SK-N-SH treated with all-trans-retinoic acid at 6 μM for 48 hours (cell line): ENCODE measurements around the gene KIN.
A peak's percentile ranks its signal among the peaks of the same experiment; 100 is the strongest.

Experiments
- ATAC-seq: fragments of 200-7000 bp; cut with Tn5 transposase; 3 replicates; pipeline ENCODE4 v1.9.1; 2020; ENCODE audit warnings: mild to moderate bottlenecking, moderate library complexity
- ARNTL ChIP-seq: fragments of 450-650 bp; formaldehyde crosslinking; IDR thresholded peaks from 2 replicates; pipeline ENCODE4 v1.5.0; 2020; ENCODE audit warnings: low read depth, mild to moderate bottlenecking, moderate library complexity, borderline replicate concordance
- BACH2 ChIP-seq: fragments of 250-450 bp; sonication (Bioruptor Pico); IDR thresholded peaks from 2 replicates; pipeline ENCODE4 v1.9.0; 2021; ENCODE audit warnings: mild to moderate bottlenecking, borderline replicate concordance
- CREB5 ChIP-seq: fragments of 250-450 bp; sonication (Bioruptor Pico); IDR thresholded peaks from 2 replicates; pipeline ENCODE4 v1.5.1; 2020; ENCODE audit warnings: low read depth, mild to moderate bottlenecking, moderate library complexity
- CSDC2 ChIP-seq: fragments of 250-450 bp; sonication (Bioruptor Pico); IDR thresholded peaks from 2 replicates; pipeline ENCODE4 v1.5.0; 2020; ENCODE audit warnings: mild to moderate bottlenecking, moderate library complexity
- CSRNP3 ChIP-seq: fragments of 250-450 bp; sonication (Bioruptor Pico); IDR thresholded peaks from 2 replicates; pipeline ENCODE4 v1.5.1; 2021; ENCODE audit warnings: mild to moderate bottlenecking, moderate library complexity
- ESRRG ChIP-seq: fragments of 250-450 bp; sonication (Bioruptor Pico); IDR thresholded peaks from 2 replicates; pipeline ENCODE4 v1.6.1; 2021; ENCODE audit warnings: mild to moderate bottlenecking
- GLIS3 ChIP-seq: fragments of 250-450 bp; sonication (Bioruptor Pico); IDR thresholded peaks from 2 replicates; pipeline ENCODE4 v1.5.0; 2020; ENCODE audit warnings: mild to moderate bottlenecking, moderate library complexity
- ISL1 ChIP-seq: fragments of 250-450 bp; sonication (Bioruptor Pico); IDR thresholded peaks from 2 replicates; pipeline ENCODE4 v2.1.2; 2022; ENCODE audit warnings: mild to moderate bottlenecking, moderate library complexity
- OSR1 ChIP-seq: fragments of 250-450 bp; sonication (Bioruptor Pico); IDR thresholded peaks from 2 replicates; pipeline ENCODE4 v1.8.0; 2022; ENCODE audit warnings: moderate library complexity, mild to moderate bottlenecking, inconsistent platforms
- PATZ1 ChIP-seq: fragments of 250-450 bp; sonication (Bioruptor Pico); IDR thresholded peaks from 2 replicates; pipeline ENCODE4 v1.8.0; 2020; ENCODE audit warnings: mild to moderate bottlenecking, moderate library complexity, borderline replicate concordance
- POU6F1 ChIP-seq: fragments of 250-450 bp; sonication (Bioruptor Pico); IDR thresholded peaks from 2 replicates; pipeline ENCODE4 v1.8.0; 2021; ENCODE audit warnings: low read depth, mild to moderate bottlenecking, moderate library complexity, borderline replicate concordance
- PPARA ChIP-seq: fragments of 250-450 bp; sonication (Bioruptor Pico); IDR thresholded peaks from 2 replicates; pipeline ENCODE4 v1.5.0; 2020; ENCODE audit warnings: mild to moderate bottlenecking, borderline replicate concordance
- RARB ChIP-seq: fragments of 250-450 bp; sonication (Bioruptor Pico); IDR thresholded peaks from 2 replicates; pipeline ENCODE4 v1.8.0; 2021; ENCODE audit warnings: mild to moderate bottlenecking, moderate library complexity
- SNAI2 ChIP-seq: fragments of 250-450 bp; sonication (Bioruptor Pico); IDR thresholded peaks from 2 replicates; pipeline ENCODE4 v1.5.0; 2020; ENCODE audit warnings: mild to moderate bottlenecking, moderate library complexity
- TCF4 ChIP-seq: fragments of 250-450 bp; sonication (Bioruptor Pico); IDR thresholded peaks from 2 replicates; pipeline ENCODE4 v1.8.0; 2021; ENCODE audit warnings: mild to moderate bottlenecking, moderate library complexity, borderline replicate concordance
- TOX ChIP-seq: fragments of 250-450 bp; sonication (Bioruptor Pico); IDR thresholded peaks from 2 replicates; pipeline ENCODE4 v1.8.0; 2021; ENCODE audit warnings: mild to moderate bottlenecking, moderate library complexity, borderline replicate concordance
- ZC3H10 ChIP-seq: fragments of 250-450 bp; sonication (Bioruptor Pico); IDR thresholded peaks from 2 replicates; pipeline ENCODE4 v1.5.1; 2021; ENCODE audit warnings: mild to moderate bottlenecking, moderate library complexity
- ZFP3 ChIP-seq: fragments of 250-450 bp; sonication (Bioruptor Pico); IDR thresholded peaks from 2 replicates; pipeline ENCODE4 v1.5.0; 2020; ENCODE audit warnings: mild to moderate bottlenecking, moderate library complexity
- ZFP30 ChIP-seq: fragments of 450-650 bp; formaldehyde crosslinking; IDR thresholded peaks from 2 replicates; pipeline ENCODE4 v1.5.0; 2022; ENCODE audit warnings: mild to moderate bottlenecking, moderate library complexity
- ZNF565 ChIP-seq: fragments of 450-650 bp; formaldehyde crosslinking; conservative IDR thresholded peaks from 2 replicates; pipeline ENCODE4 v1.5.0; 2020; ENCODE audit warnings: low read depth, mild to moderate bottlenecking, moderate library complexity
- ZNF70 ChIP-seq: fragments of 450-650 bp; formaldehyde crosslinking; IDR thresholded peaks from 2 replicates; pipeline ENCODE4 v1.5.0; 2020; ENCODE audit warnings: mild to moderate bottlenecking, moderate library complexity
- ZNF8 ChIP-seq: fragments of 450-650 bp; formaldehyde crosslinking; IDR thresholded peaks from 2 replicates; pipeline ENCODE4 v1.5.0; 2020; ENCODE audit warnings: mild to moderate bottlenecking, moderate library complexity

Gene KIN

DNA sequence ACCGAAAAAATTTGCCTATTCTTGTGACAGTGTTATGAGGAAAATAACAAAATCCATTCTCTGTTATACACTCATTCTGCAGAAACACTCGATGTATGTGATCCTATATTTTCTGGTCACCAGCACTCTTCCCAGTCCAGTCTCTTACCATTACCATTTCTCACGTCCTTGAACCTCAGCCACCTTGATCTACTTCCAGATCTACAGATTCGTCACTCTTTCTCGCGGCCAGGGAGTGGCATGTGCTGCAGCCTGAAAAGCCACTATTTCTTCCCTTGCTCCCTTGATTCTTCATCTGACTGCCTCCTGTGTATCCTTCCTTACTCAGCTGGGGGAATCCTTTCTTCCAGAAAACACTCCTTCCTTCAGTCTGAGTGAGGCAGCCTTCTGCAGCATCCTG lies 16.4 kb upstream of the KIN start:
- TF ChIP-seq PPARA, result no peak
- no peak for TF ChIP-seq ESRRG (CRISPR knock-in tag)
- no peak for TF ChIP-seq SNAI2 (CRISPR knock-in tag)
- no peak for TF ChIP-seq CSDC2 (CRISPR knock-in tag)
- no peak for TF ChIP-seq ZNF70
- no peak for TF ChIP-seq ISL1
- no peak for TF ChIP-seq ZC3H10 (CRISPR knock-in tag)
- no peak for TF ChIP-seq ZFP30 (CRISPR knock-in tag)
- no peak for TF ChIP-seq ZNF8 (CRISPR knock-in tag)
- TF ChIP-seq GLIS3 (CRISPR knock-in tag), result no peak
- TF ChIP-seq RARB, result no peak
- no peak for TF ChIP-seq ZNF565 (CRISPR knock-in tag)
- TF ChIP-seq TCF4, result no peak
- no peak for TF ChIP-seq POU6F1 (CRISPR knock-in tag)
- TF ChIP-seq OSR1 (CRISPR knock-in tag), result no peak
- TF ChIP-seq, all 23 proteins: peak for 0
- no peak for ATAC-seq

DNA sequence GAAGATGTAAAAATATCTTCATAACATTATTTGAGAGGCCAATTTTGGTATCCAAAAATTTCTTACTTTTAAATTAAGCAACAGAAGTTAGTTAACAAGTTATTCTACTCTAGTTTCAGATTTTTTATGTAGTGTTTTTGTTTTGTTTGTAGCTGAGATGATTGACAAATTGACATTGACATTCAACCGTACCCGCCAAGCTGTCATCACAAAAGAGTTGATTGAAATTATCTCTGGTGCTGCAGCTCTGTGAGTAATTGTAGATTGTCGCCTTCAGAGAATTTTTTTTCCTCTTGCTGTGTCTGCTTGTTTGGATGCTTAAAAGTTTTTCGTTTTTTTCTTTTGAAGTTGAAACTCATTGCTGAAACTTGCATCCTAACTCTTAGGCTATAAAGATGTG lies 14.8 kb upstream of the KIN start:
- TF ChIP-seq SNAI2 (CRISPR knock-in tag) (no peak), TCF4 (no peak), BACH2 (CRISPR knock-in tag) (no peak), CREB5 (CRISPR knock-in tag) (no peak), OSR1 (CRISPR knock-in tag) (no peak), ZFP3 (no peak), ZNF70 (no peak), PPARA (no peak), GLIS3 (CRISPR knock-in tag) (no peak), ARNTL (CRISPR knock-in tag) (no peak), ZNF8 (CRISPR knock-in tag) (no peak)

GRCh38 chr10:7797582-7797981 lies 9.8 kb upstream of the KIN start:
- no peak for TF ChIP-seq ZNF565 (CRISPR knock-in tag)
- TF ChIP-seq ZNF70, result no peak
- peak; percentile 100 for TF ChIP-seq ISL1
- peak; percentile 68; the same call in 1 of the 2 replicates for TF ChIP-seq SNAI2 (CRISPR knock-in tag)
- peak; percentile 81; the same call in 1 of the 2 replicates for TF ChIP-seq CREB5 (CRISPR knock-in tag)
- TF ChIP-seq ESRRG (CRISPR knock-in tag), result 0 out of 2 replicates have a peak, but pooled peaks have one; percentile 64
- peak; percentile 69; the same call in 1 of the 2 replicates for TF ChIP-seq CSRNP3 (CRISPR knock-in tag)
- TF ChIP-seq TOX (CRISPR knock-in tag), result no peak
- TF ChIP-seq ZNF8 (CRISPR knock-in tag), result no peak
- peak; percentile 73; the same call in 1 of the 2 replicates for TF ChIP-seq PATZ1
- ATAC-seq, result peak; percentile 99

More for the DNA sequence above, 14.8 kb upstream of the KIN start:
- ATAC-seq, result no peak

- no peak for TF ChIP-seq ZNF8 (CRISPR knock-in tag)
- TF ChIP-seq, all 23 proteins: peak for 0
- no peak for ATAC-seq
Observed at GRCh38 chr10:7795605-7796004, 7.8 kb upstream of the KIN start.
